Mesenchymal stem cell (in vitro differentiated cells and primary cell): ENCODE results near the gene CBR4.

Experiments used
- DNase-seq: peaks from one replicate; pipeline ENCODE4 v3.0.0-alpha.2; 2013
- H2AFZ ChIP-seq: one replicate; pipeline ENCODE4 v1.6.1; 2013; ENCODE audit warnings: low read depth, mild to moderate bottlenecking, control low read depth, inconsistent platforms, low read length, moderate library complexity
- H2AK5ac ChIP-seq: 2 replicates; pipeline ENCODE4 v1.6.1; 2013; ENCODE audit warnings: low read length, moderate library complexity, mild to moderate bottlenecking, inconsistent platforms; ENCODE audit not compliant: severe bottlenecking
- H2BK120ac ChIP-seq: one replicate; pipeline ENCODE4 v1.6.1; 2013; ENCODE audit warnings: low read depth, mild to moderate bottlenecking, inconsistent platforms, low read length, moderate library complexity
- H2BK12ac ChIP-seq, 2 experiments: one replicate each; pipeline ENCODE4 v1.6.1; 2013; ENCODE audit warnings: inconsistent platforms in 2 of 2, low read length in 2 of 2, mild to moderate bottlenecking in 2 of 2, moderate library complexity in 2 of 2, control low read depth in 1 of 2
- H2BK15ac ChIP-seq: one replicate; pipeline ENCODE4 v1.6.1; 2013; ENCODE audit warnings: mild to moderate bottlenecking, low read depth, inconsistent platforms; ENCODE audit not compliant: poor library complexity, severe bottlenecking
- H2BK5ac ChIP-seq: 2 replicates; pipeline ENCODE4 v1.6.1; 2013; ENCODE audit warnings: low read depth, mild to moderate bottlenecking, low read length, control low read depth, inconsistent platforms; ENCODE audit not compliant: poor library complexity, severe bottlenecking
- H3K14ac ChIP-seq, 2 experiments: one replicate each; pipeline ENCODE4 v1.6.1; 2013; ENCODE audit warnings: inconsistent platforms in 2 of 2, low read length in 2 of 2, control low read depth in 1 of 2, mild to moderate bottlenecking in 1 of 2, moderate library complexity in 1 of 2
- H3K18ac ChIP-seq, 2 experiments: one replicate each; pipeline ENCODE4 v1.6.1; 2013; ENCODE audit warnings: inconsistent platforms in 2 of 2, low read length in 2 of 2, control low read depth in 1 of 2, low read depth in 1 of 2, mild to moderate bottlenecking in 1 of 2
- H3K23ac ChIP-seq, 2 experiments: one replicate each; pipeline ENCODE4 v1.6.1; 2013; ENCODE audit warnings: inconsistent platforms in 2 of 2, low read length in 2 of 2, mild to moderate bottlenecking in 2 of 2, moderate library complexity in 2 of 2, control low read depth in 1 of 2
- H3K27ac ChIP-seq: 2 replicates; pipeline ENCODE4 v1.5.1; 2013; ENCODE audit warnings: mild to moderate bottlenecking, moderate library complexity, low read length, control low read depth, inconsistent platforms; ENCODE audit not compliant: poor library complexity, severe bottlenecking
- H3K27me3 ChIP-seq, 2 experiments: 2 replicates each; pipeline versions ENCODE4 v1.6.1 to v1.7.0; 2013; ENCODE audit warnings: low read length in 2 of 2, mild to moderate bottlenecking in 2 of 2, moderate library complexity in 2 of 2, control low read depth in 1 of 2, inconsistent platforms in 1 of 2; ENCODE audit not compliant: control insufficient read depth in 1 of 2, insufficient read depth in 1 of 2
- H3K36me3 ChIP-seq, 2 experiments: 2 replicates each; pipeline versions ENCODE4 v1.6.1 to v1.7.0; 2013; ENCODE audit warnings: low read length in 2 of 2, control low read depth in 1 of 2, inconsistent platforms in 1 of 2, low read depth in 1 of 2, mild to moderate bottlenecking in 1 of 2; ENCODE audit not compliant: insufficient read depth in 2 of 2, control insufficient read depth in 1 of 2
- H3K4ac ChIP-seq, 2 experiments: one replicate each; pipeline ENCODE4 v1.6.1; 2013; ENCODE audit warnings: inconsistent platforms in 2 of 2, low read length in 2 of 2, mild to moderate bottlenecking in 2 of 2, moderate library complexity in 2 of 2, control low read depth in 1 of 2, low read depth in 1 of 2
- H3K4me1 ChIP-seq: 2 replicates; pipeline ENCODE4 v1.6.1; 2013; ENCODE audit warnings: low read depth, low read length, control low read depth; ENCODE audit not compliant: control insufficient read depth, insufficient read depth
- H3K4me2 ChIP-seq: 2 replicates; pipeline ENCODE4 v1.6.1; 2013; ENCODE audit warnings: low read length, mild to moderate bottlenecking, inconsistent platforms; ENCODE audit not compliant: poor library complexity, severe bottlenecking
- H3K4me3 ChIP-seq, 2 experiments: 2 replicates each; pipeline versions ENCODE4 v1.5.1 to v1.7.0; 2013; ENCODE audit warnings: low read length in 2 of 2, mild to moderate bottlenecking in 2 of 2, control low read depth in 1 of 2, low read depth in 1 of 2; ENCODE audit not compliant: insufficient read depth in 1 of 2
- H3K79me1 ChIP-seq: replicated peaks from 2 replicates; pipeline ENCODE4 v1.6.1; 2013; ENCODE audit warnings: mild to moderate bottlenecking, control low read depth, low read length, inconsistent platforms; ENCODE audit not compliant: poor library complexity, severe bottlenecking
- H3K9ac ChIP-seq: 2 replicates; pipeline ENCODE4 v1.7.0; 2013; ENCODE audit warnings: mild to moderate bottlenecking, low read length, moderate library complexity
- H3K9me3 ChIP-seq: 2 replicates; pipeline ENCODE4 v1.7.0; 2013; ENCODE audit warnings: mild to moderate bottlenecking, low read length; ENCODE audit not compliant: control insufficient read depth
- H4K8ac ChIP-seq: one replicate; pipeline ENCODE4 v1.6.1; 2013; ENCODE audit warnings: inconsistent platforms, mild to moderate bottlenecking, low read length, moderate library complexity
- H4K91ac ChIP-seq: one replicate; pipeline ENCODE4 v1.6.1; 2013; ENCODE audit warnings: mild to moderate bottlenecking, low read length, inconsistent platforms
- WGBS: methylation state at CpG from one replicate; pipeline ENCODE4 v1.1.7; 2013; ENCODE audit warnings: mixed read lengths; 5-methylcytosine and 5-hydroxymethylcytosine counted together

CBR4 gene

DNA sequence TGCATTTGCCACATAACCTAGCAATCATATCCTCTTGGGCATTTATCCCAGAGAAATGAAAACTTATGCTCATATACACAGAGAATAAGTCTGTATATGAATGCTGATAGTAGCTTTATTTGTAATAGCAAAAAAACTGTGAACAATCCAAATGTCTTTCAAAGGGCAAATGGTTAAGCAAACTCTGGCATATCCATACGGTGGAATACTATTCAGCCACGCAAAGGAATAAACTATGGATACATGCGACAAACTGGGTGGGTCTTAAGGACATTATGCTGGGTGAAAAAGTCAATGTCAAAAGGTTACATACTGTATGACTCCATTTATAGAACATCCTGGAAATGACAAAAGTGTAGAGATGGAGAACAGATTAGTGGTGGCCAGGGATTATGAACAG is 17.6 kb upstream of the CBR4 start:
- Histone ChIP-seq H3K9me3 (no peaks in the 10 kb centered on the region), H3K36me3 (no peaks in the 10 kb centered on the region), H3K9ac (no peak overlapping the region), H2BK120ac (no peak overlapping the region), H3K4me3 (no peak overlapping the region), H3K79me1 (no peaks in the 10 kb centered on the region), H2BK15ac (no peak overlapping the region), H3K14ac (no peak overlapping the region), H3K4ac (no peak overlapping the region), H2BK12ac (no peak overlapping the region), H3K27me3 (no peaks in the 10 kb centered on the region), H3K4me1 (no peaks in the 10 kb centered on the region), H2AFZ (no peak overlapping the region), H3K23ac (no peak overlapping the region), H2BK5ac (no peak overlapping the region), H4K8ac (no peak overlapping the region), H4K91ac (no peak overlapping the region), H3K18ac (no peak overlapping the region), H3K4me2 (no peak overlapping the region), H3K27ac (no peak overlapping the region), H2AK5ac (no peak overlapping the region)
- WGBS = 100% methylated on average over 3 of the region's 3 CpGs
- DNase-seq = no peak

DNA sequence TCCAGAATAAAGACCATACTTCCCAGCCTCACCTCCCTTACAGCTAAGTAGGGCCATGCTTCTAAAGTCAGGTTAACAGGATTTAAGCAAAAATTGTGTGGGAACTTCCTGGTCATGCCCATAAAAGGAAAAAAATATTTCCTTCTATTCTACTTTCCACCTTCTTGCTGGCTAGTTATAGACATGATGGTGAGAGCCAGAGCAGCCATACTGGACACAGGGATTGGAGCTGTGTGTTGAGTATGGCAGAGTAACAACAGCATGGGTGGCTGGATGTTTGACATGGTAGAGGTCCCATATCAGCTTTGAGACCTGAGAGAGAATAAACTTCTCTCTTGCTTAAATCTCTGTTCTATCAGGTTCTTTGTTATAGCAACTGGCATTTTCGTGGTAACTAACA is 15.1 kb upstream of the CBR4 start:
- no peak overlapping the region for H3K4ac ChIP-seq
- H2BK15ac ChIP-seq = no peak overlapping the region
- no peak overlapping the region for H4K91ac ChIP-seq
- no peak for DNase-seq
- peak overlapping the region; percentile 19 for H3K9ac ChIP-seq
- no peak overlapping the region for H3K27ac ChIP-seq
- no peak overlapping the region for H3K4me2 ChIP-seq
- H3K18ac ChIP-seq = no peak overlapping the region
- H3K4me1 ChIP-seq = no peaks in the 10 kb centered on the region
- WGBS = 100% methylated on average over 1 of the region's 1 CpG
- H3K36me3 ChIP-seq = no peaks in the 10 kb centered on the region
- H2BK5ac ChIP-seq = no peak overlapping the region
- no peak overlapping the region for H4K8ac ChIP-seq
- H3K9me3 ChIP-seq = no peaks in the 10 kb centered on the region
- H3K14ac ChIP-seq = no peak overlapping the region
- H2AK5ac ChIP-seq = no peak overlapping the region
- no peak overlapping the region for H3K23ac ChIP-seq
- H2AFZ ChIP-seq = no peak overlapping the region
- H3K79me1 ChIP-seq = no peaks in the 10 kb centered on the region
- H2BK12ac ChIP-seq = no peak overlapping the region
- H3K4me3 ChIP-seq = no peak overlapping the region
- H3K27me3 ChIP-seq = no peaks in the 10 kb centered on the region
- H2BK120ac ChIP-seq = no peak overlapping the region

GRCh38 chr4:169024762-169025161 is 14.7 kb upstream of the CBR4 start:
- Histone ChIP-seq H3K14ac (no peak overlapping the region), H3K4me1 (no peaks in the 10 kb centered on the region), H2BK120ac (no peak overlapping the region), H2AK5ac (no peak overlapping the region), H3K4ac (no peak overlapping the region), H2AFZ (no peak overlapping the region), H3K36me3 (no peaks in the 10 kb centered on the region), H4K8ac (no peak overlapping the region), H3K18ac (no peak overlapping the region), H3K23ac (no peak overlapping the region), H3K79me1 (no peaks in the 10 kb centered on the region), H2BK5ac (no peak overlapping the region), H3K27me3 (no peaks in the 10 kb centered on the region), H2BK12ac (no peak overlapping the region), H3K4me3 (no peak overlapping the region), H4K91ac (no peak overlapping the region), H3K9ac (peak overlapping the region; percentile 19), H3K4me2 (no peak overlapping the region), H2BK15ac (no peak overlapping the region), H3K27ac (no peak overlapping the region), H3K9me3 (no peaks in the 10 kb centered on the region)
- 62% methylated on average over 2 of the region's 2 CpGs for WGBS
- DNase-seq = peak; percentile 49

DNA sequence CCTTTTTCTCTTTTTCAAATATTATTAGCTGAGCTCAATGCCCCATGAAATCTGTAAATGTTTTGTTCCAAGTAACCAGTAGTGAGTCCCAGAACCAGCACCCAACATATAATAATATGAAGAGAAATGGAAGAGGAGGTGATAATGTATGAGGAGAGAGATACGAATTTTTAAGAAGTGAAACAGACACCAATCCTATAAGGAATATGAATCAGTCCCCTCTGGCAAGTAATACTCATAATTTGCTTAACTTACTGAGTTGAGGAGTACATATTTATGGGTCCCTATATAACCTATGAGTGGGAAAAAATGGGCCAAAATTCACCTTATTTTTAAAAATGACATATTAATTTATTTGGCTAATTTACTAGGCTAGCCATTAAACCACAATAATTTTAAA is 8.4 kb upstream of the CBR4 start:
- no peak for DNase-seq
- no peaks in the 10 kb centered on the region for H3K79me1 ChIP-seq
- H3K36me3 ChIP-seq = no peaks in the 10 kb centered on the region
- no peak overlapping the region for H2BK120ac ChIP-seq
- H3K9me3 ChIP-seq = no peaks in the 10 kb centered on the region
- no peak overlapping the region for H3K4ac ChIP-seq
- H2BK5ac ChIP-seq = no peak overlapping the region
- no CpG with 5 or more reads among the region's 1 CpG for WGBS
- no peak overlapping the region for H3K9ac ChIP-seq
- no peak overlapping the region for H3K4me3 ChIP-seq
- H2BK15ac ChIP-seq = no peak overlapping the region
- H3K18ac ChIP-seq = no peak overlapping the region
- H3K27me3 ChIP-seq = no peaks in the 10 kb centered on the region
- no peak overlapping the region for H2BK12ac ChIP-seq
- H3K14ac ChIP-seq = no peak overlapping the region
- H2AFZ ChIP-seq = no peak overlapping the region
- H3K4me2 ChIP-seq = no peak overlapping the region
- no peak overlapping the region for H4K8ac ChIP-seq
- H3K4me1 ChIP-seq = no peaks in the 10 kb centered on the region
- H3K23ac ChIP-seq = no peak overlapping the region
- H2AK5ac ChIP-seq = no peak overlapping the region
- no peak overlapping the region for H3K27ac ChIP-seq
- H4K91ac ChIP-seq = no peak overlapping the region
